Ishikawa (cell line): ENCODE results near the gene LAMTOR2.

ENCODE experiments used
- CEBPB ChIP-seq: IDR thresholded peaks from 2 replicates; pipeline ENCODE4 v1.6.1; 2012
- EGR1 ChIP-seq: IDR thresholded peaks from 2 replicates; pipeline ENCODE4 v1.6.1; 2012
- EP300 ChIP-seq: IDR thresholded peaks from 2 replicates; pipeline ENCODE4 v1.6.1; 2012; ENCODE audit warnings: borderline replicate concordance
- FOXM1 ChIP-seq: IDR thresholded peaks from 2 replicates; pipeline ENCODE4 v1.6.1; 2012; ENCODE audit warnings: low read depth, borderline replicate concordance
- MAX ChIP-seq: IDR thresholded peaks from 2 replicates; pipeline ENCODE4 v1.6.1; 2012
- TF ChIP-seq, protein P1 (sequence below): IDR thresholded peaks from 2 replicates; pipeline ENCODE4 v1.6.1; 2012; ENCODE audit warnings: low read depth, mild to moderate bottlenecking

- TF ChIP-seq, protein P1, sequence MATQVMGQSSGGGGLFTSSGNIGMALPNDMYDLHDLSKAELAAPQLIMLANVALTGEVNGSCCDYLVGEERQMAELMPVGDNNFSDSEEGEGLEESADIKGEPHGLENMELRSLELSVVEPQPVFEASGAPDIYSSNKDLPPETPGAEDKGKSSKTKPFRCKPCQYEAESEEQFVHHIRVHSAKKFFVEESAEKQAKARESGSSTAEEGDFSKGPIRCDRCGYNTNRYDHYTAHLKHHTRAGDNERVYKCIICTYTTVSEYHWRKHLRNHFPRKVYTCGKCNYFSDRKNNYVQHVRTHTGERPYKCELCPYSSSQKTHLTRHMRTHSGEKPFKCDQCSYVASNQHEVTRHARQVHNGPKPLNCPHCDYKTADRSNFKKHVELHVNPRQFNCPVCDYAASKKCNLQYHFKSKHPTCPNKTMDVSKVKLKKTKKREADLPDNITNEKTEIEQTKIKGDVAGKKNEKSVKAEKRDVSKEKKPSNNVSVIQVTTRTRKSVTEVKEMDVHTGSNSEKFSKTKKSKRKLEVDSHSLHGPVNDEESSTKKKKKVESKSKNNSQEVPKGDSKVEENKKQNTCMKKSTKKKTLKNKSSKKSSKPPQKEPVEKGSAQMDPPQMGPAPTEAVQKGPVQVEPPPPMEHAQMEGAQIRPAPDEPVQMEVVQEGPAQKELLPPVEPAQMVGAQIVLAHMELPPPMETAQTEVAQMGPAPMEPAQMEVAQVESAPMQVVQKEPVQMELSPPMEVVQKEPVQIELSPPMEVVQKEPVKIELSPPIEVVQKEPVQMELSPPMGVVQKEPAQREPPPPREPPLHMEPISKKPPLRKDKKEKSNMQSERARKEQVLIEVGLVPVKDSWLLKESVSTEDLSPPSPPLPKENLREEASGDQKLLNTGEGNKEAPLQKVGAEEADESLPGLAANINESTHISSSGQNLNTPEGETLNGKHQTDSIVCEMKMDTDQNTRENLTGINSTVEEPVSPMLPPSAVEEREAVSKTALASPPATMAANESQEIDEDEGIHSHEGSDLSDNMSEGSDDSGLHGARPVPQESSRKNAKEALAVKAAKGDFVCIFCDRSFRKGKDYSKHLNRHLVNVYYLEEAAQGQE = no peak
- TF ChIP-seq FOXM1 (no peak), EGR1 (no peak), MAX (no peak), EP300 (no peak), CEBPB (no peak)
Measured at GRCh38 chr1:156019946-156020292, 34.7 kb upstream of the LAMTOR2 start.
